Parathyroid adenoma (tissue), 2 donors: Measurements from ENCODE around the gene ITSN2.
"Not testable (repeated sequence)": the region's sequence is repeated elsewhere in the genome, so short reads cannot be mapped to it uniquely, and the experiment has no call there.

Source experiments
- H2AFZ ChIP-seq: fragments of 300-600 bp; sonication (generic); one replicate; pipeline ENCODE4 v1.7.0; 2017; ENCODE audit warnings: antibody characterized with exemption, mild to moderate bottlenecking
- H3K27ac ChIP-seq: fragments of 300-600 bp; sonication (generic); one replicate; pipeline ENCODE4 v1.7.0; 2017
- H3K27me3 ChIP-seq: fragments of 300-600 bp; sonication (generic); one replicate; pipeline ENCODE4 v1.7.0; 2017; ENCODE audit warnings: low read length; ENCODE audit not compliant: control insufficient read depth, insufficient read depth
- H3K36me3 ChIP-seq: fragments of 300-600 bp; sonication (generic); one replicate; pipeline ENCODE4 v1.7.0; 2017; ENCODE audit warnings: low read length; ENCODE audit not compliant: control insufficient read depth, insufficient read depth
- H3K4me1 ChIP-seq: fragments of 300-600 bp; sonication (generic); one replicate; pipeline ENCODE4 v1.7.0; 2017; ENCODE audit warnings: control low read depth
- H3K4me2 ChIP-seq: fragments of 300-600 bp; sonication (generic); one replicate; pipeline ENCODE4 v1.7.0; 2017; ENCODE audit warnings: low read length
- H3K4me3 ChIP-seq: fragments of 300-600 bp; sonication (generic); one replicate; pipeline ENCODE4 v1.7.0; 2017; ENCODE audit warnings: low read depth, low read length
- H3K79me2 ChIP-seq: fragments of 300-600 bp; sonication (generic); one replicate; pipeline ENCODE4 v1.7.0; 2017; ENCODE audit warnings: control low read depth
- H3K9ac ChIP-seq: fragments of 300-600 bp; sonication (generic); one replicate; pipeline ENCODE4 v1.7.0; 2017; ENCODE audit warnings: mild to moderate bottlenecking
- H3K9me3 ChIP-seq: fragments of 300-600 bp; sonication (generic); one replicate; pipeline ENCODE4 v1.7.0; 2017; ENCODE audit warnings: low read length; ENCODE audit not compliant: control insufficient read depth
- CTCF ChIP-seq: fragments of 300-600 bp; sonication (generic); IDR thresholded peaks from one replicate; pipeline ENCODE4 v1.7.0; 2017; ENCODE audit warnings: antibody characterized with exemption, mild to moderate bottlenecking
- donor health status: primary hyperparathyroidism.

ITSN2 gene

DNA sequence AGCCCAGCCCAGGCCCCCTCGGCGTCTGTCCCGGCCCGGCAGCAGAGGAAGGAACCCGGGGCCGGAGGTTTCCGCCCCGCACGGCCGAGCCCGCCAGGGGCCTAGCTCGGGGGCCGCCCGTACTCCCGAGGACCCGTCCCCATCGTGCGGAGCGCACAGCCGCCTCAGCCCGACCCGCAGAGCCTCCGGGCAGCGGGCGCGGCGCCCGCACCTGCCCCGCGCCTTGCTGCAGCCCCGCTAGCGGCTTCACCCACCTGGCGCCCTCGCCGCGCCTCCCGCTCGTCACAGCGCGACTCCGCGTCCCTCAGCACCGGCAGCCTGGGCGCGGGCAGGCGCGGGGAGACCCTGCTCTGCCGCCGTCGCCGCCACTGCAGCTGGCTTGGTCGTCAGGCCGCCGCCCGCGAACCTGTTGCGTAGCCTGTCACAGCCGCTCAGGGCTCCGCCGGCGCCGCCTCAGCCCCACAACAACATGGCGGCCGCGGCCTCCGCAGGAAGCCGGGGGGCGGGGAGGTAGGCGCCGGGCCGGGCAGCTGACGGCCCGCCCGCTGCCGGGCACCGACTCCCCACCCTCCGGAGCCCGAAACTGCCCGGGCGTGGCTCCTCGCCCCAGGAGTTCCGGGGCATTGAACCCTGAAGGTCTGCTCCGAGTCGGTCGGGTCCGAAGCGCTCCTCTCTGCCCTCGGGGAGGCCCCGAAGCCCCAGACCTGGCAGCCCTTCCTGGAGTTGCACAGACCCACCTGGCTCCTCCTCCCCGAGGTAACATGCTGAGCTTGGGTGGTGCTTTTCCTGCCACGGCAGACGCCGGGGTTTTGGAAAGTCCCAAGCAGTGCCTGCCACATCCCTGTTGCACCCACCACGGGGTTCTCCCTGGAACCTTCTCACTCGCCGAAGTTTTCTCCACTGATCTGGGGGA, at the start of gene ITSN2:
Gene ITSN2, minus strand, starts transcription at position 487 of the 913 bp plus-strand sequence. CDS start 32,454 bp downstream, outside the sequence.
- no peak for TF ChIP-seq CTCF
- H3K9me3 ChIP-seq, result no peaks in the 10 kb centered on the region
- H3K27me3 ChIP-seq, result no peaks in the 10 kb centered on the region
- peak within 1 kb of the TSS; percentile 86 for H3K4me3 ChIP-seq
- peaks cover 28% of the 10 kb centered on the region for H3K79me2 ChIP-seq
- H3K27ac ChIP-seq, result peak within 1 kb of the TSS; percentile 75
- no peaks in the 10 kb centered on the region for H3K36me3 ChIP-seq
- peak within 1 kb of the TSS; percentile 64 for H3K4me2 ChIP-seq
- H2AFZ ChIP-seq, result peak within 1 kb of the TSS; percentile 90
- peak within 1 kb of the TSS; percentile 70 for H3K9ac ChIP-seq
- peaks cover 3% of the 10 kb centered on the region for H3K4me1 ChIP-seq

GRCh38 chr2:24409171-24409570, 48.8 kb upstream of the ITSN2 start:
- Histone ChIP-seq H3K79me2 (no peaks in the 10 kb centered on the region), H3K27me3 (no peaks in the 10 kb centered on the region), H3K9ac (no peak overlapping the region), H3K27ac (no peak overlapping the region), H3K9me3 (no peaks in the 10 kb centered on the region), H3K4me2 (no peak overlapping the region), H3K4me1 (no peaks in the 10 kb centered on the region), H3K36me3 (no peaks in the 10 kb centered on the region), H3K4me3 (no peak overlapping the region), H2AFZ (no peak overlapping the region)
- TF ChIP-seq CTCF, result no peak

GRCh38 chr2:24408704-24409103, 48.4 kb upstream of the ITSN2 start:
- not testable (repeated sequence) for H3K27ac ChIP-seq, H3K27me3 ChIP-seq, H3K4me2 ChIP-seq, H3K4me1 ChIP-seq, H3K79me2 ChIP-seq, H3K4me3 ChIP-seq, H3K9me3 ChIP-seq, H3K36me3 ChIP-seq, H2AFZ ChIP-seq, H3K9ac ChIP-seq

GRCh38 chr2:24404491-24404921, 44.2 kb upstream of the ITSN2 start:
- no peak overlapping the region for H3K4me3 ChIP-seq
- no peak overlapping the region for H2AFZ ChIP-seq
- TF ChIP-seq CTCF, result no peak
- no peaks in the 10 kb centered on the region for H3K9me3 ChIP-seq
- no peak overlapping the region for H3K27ac ChIP-seq
- H3K79me2 ChIP-seq, result no peaks in the 10 kb centered on the region
- H3K9ac ChIP-seq, result no peak overlapping the region
- no peaks in the 10 kb centered on the region for H3K36me3 ChIP-seq
- H3K27me3 ChIP-seq, result no peaks in the 10 kb centered on the region
- H3K4me2 ChIP-seq, result no peak overlapping the region
- H3K4me1 ChIP-seq, result no peaks in the 10 kb centered on the region

DNA sequence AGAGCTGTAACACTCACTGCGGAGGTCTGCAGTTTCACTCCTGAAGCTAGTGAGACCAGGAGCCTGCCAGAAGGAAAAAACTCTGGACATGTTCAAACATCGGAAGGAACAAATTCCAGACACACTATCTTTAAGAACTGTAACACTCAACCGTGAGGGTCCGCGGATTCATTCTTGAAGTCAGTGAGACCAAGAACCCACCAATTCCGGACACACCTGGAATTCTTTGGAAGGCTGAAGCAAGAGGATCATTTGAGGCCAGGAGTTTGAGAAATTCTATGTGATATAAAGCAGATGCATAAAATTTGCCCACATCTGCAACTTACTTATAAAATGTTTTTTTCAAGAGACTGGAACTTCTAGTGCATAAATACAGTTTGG, 43.5 kb upstream of the ITSN2 start:
- H3K9ac ChIP-seq, result no peak overlapping the region
- H3K79me2 ChIP-seq, result no peaks in the 10 kb centered on the region
- no peak overlapping the region for H3K27ac ChIP-seq
- H3K4me3 ChIP-seq, result no peak overlapping the region
- no peaks in the 10 kb centered on the region for H3K9me3 ChIP-seq
- no peak for TF ChIP-seq CTCF
- H2AFZ ChIP-seq, result no peak overlapping the region
- no peaks in the 10 kb centered on the region for H3K4me1 ChIP-seq
- no peaks in the 10 kb centered on the region for H3K27me3 ChIP-seq
- no peaks in the 10 kb centered on the region for H3K36me3 ChIP-seq
- no peak overlapping the region for H3K4me2 ChIP-seq
